Left lung (tissue), 10 donors: ENCODE data around the gene SMTNL1. TPM values are rescaled to one million over a fixed set of nuclear protein-coding genes. Genes with fewer than 3 reads are reported as not detected.

Source experiments
- ATAC-seq: fragments of 200-7000 bp; cut with Tn5 transposase; one replicate; pipeline ENCODE4 v1.9.1; 2020; ENCODE audit warnings: moderate library complexity
- DNase-seq, 4 donors: peaks; one replicate each; pipeline ENCODE4 v3.0.0-alpha.2; 2013 to 2020
- H3K27ac ChIP-seq, 2 donors: fragments of 200-600 bp; sonication (generic) in 1 of 2; one replicate each; pipeline versions ENCODE4 v1.5.0 to v1.8.0; 2020 to 2021
- H3K27me3 ChIP-seq, 2 donors: fragments of 200-600 bp; sonication (generic) in 1 of 2; one replicate each; pipeline versions ENCODE4 v1.5.0 to v1.8.0; 2020 to 2021
- H3K36me3 ChIP-seq, 2 donors: fragments of 200-600 bp; sonication (generic) in 1 of 2; one replicate each; pipeline versions ENCODE4 v1.5.0 to v1.8.0; 2020 to 2021
- H3K4me1 ChIP-seq, 2 donors: fragments of 200-600 bp; one replicate each; pipeline ENCODE4 v1.8.0; 2021
- H3K4me3 ChIP-seq, 2 donors: fragments of 200-600 bp; sonication (generic) in 1 of 2; one replicate each; pipeline versions ENCODE4 v1.5.0 to v1.8.0; 2020 to 2021; ENCODE audit warnings: mild to moderate bottlenecking in 1 of 2
- H3K9me3 ChIP-seq, 2 donors: fragments of 200-600 bp; sonication (generic) in 1 of 2; one replicate each; pipeline versions ENCODE4 v1.5.0 to v1.8.0; 2020 to 2021
- intact Hi-C, 2 donors: fragments of 100-400 bp; cut with DNase I; formaldehyde crosslinking; loops; one replicate each; pipeline versions ENCODE4 v1.11.2 to v1.14.2; 2022
- polyA plus RNA-seq, 6 donors: library from polyadenylated mRNA; unstranded; fragments of 120-200 nt; gene quantifications; one replicate each; pipeline ENCODE4 v1.2.1, GENCODE V29; 2013; ENCODE audit not compliant: insufficient read length in 6 of 6
- total RNA-seq, 2 donors: library from RNA; stranded (reverse); fragmentation: NEBNext Ultra II Directional; extraction: Animal tissue kit (Norgen Biotek cat#: 25700); gene quantifications; one replicate each; pipeline ENCODE4 v1.2.1, GENCODE V29; 2021
- TF ChIP-seq, protein P1 (sequence below), 2 donors: fragments of 200-600 bp; sonication (generic) in 1 of 2; IDR thresholded peaks; one replicate each; pipeline versions ENCODE4 v1.5.0 to v1.8.0; 2021; ENCODE audit warnings: antibody characterized with exemption in 2 of 2
- donor health status: DM: no; HTN: yes; CAD: no.
- donor health status: DM: no; HTN: no; CAD: no.

The SMTNL1 gene
- total and polyA plus RNA-seq, 8 donors: 0.13 to 0.80 (median 0.42) TPM; not detected in 2

DNA sequence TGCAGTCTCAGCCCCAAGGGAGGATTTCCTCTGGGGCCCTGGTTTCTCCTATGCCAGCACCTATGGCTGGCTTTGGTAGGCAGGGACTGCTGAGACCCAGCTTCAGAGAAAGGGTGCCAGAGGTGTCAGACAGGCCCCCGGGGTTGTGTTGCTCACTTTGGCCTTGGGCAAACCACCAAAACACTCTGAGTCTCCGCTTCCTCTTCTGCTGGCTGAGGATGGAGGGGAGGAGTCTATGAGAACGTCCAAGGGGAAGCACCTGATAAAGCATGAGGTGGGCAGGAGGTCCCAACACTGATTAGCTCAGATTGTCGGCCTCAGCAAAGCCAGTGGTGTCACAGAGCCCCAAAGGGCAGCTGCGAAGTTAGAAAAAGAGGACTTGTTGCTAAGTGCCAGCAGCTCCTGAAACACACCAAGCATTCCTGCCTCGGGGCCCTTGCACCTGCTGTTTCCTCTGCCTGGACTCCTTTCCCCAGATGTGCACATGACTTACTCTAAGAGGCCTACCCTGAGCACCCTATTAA, 10.5 kb downstream of the SMTNL1 start:
- Histone ChIP-seq H3K36me3 (peaks cover 0 to 71% of the 10 kb centered on the region in 2 donors), H3K27me3 (no peaks in the 10 kb centered on the region), H3K4me3 (no peak overlapping the region), H3K4me1 (peaks cover 0 to 5% of the 10 kb centered on the region in 2 donors), H3K9me3 (no peaks in the 10 kb centered on the region), H3K27ac (peak overlapping the region in 1 of 2 donors; percentile 13)
- ATAC-seq (peak; percentile 19), DNase-seq (no peak)
- TF ChIP-seq, protein P1, sequence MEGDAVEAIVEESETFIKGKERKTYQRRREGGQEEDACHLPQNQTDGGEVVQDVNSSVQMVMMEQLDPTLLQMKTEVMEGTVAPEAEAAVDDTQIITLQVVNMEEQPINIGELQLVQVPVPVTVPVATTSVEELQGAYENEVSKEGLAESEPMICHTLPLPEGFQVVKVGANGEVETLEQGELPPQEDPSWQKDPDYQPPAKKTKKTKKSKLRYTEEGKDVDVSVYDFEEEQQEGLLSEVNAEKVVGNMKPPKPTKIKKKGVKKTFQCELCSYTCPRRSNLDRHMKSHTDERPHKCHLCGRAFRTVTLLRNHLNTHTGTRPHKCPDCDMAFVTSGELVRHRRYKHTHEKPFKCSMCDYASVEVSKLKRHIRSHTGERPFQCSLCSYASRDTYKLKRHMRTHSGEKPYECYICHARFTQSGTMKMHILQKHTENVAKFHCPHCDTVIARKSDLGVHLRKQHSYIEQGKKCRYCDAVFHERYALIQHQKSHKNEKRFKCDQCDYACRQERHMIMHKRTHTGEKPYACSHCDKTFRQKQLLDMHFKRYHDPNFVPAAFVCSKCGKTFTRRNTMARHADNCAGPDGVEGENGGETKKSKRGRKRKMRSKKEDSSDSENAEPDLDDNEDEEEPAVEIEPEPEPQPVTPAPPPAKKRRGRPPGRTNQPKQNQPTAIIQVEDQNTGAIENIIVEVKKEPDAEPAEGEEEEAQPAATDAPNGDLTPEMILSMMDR (IDR thresholded peaks at IDR 0.05): no peak
- intact Hi-C loops: no loop called here

DNA sequence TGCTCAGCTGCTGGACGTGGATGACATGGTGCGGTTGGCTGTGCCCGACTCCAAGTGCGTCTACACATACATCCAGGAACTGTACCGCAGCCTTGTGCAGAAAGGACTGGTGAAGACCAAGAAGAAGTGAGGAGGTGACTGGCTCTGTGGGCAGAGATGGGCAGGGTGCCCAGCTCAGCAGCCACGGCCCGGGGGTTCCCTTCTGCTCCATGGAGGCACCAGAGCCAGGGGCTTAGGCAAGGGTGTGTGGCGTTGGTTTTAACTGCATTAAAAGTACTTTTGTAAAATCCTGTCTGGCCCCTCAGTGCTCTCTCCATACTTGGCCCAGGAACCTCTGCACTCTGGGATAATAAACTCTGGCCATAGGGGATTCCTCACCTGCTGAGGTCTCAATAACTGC, 12.6 kb downstream of the SMTNL1 start:
- Histone ChIP-seq H3K36me3 (peaks cover 0 to 92% of the 10 kb centered on the region in 2 donors), H3K27ac (no peak overlapping the region), H3K9me3 (no peaks in the 10 kb centered on the region), H3K4me3 (no peak overlapping the region), H3K4me1 (peaks cover 0 to 5% of the 10 kb centered on the region in 2 donors), H3K27me3 (no peaks in the 10 kb centered on the region)
- ATAC-seq (no peak), DNase-seq (no peak)
- TF ChIP-seq, protein P1 (IDR thresholded peaks at IDR 0.05): no peak
- intact Hi-C loops: no loop called here

DNA sequence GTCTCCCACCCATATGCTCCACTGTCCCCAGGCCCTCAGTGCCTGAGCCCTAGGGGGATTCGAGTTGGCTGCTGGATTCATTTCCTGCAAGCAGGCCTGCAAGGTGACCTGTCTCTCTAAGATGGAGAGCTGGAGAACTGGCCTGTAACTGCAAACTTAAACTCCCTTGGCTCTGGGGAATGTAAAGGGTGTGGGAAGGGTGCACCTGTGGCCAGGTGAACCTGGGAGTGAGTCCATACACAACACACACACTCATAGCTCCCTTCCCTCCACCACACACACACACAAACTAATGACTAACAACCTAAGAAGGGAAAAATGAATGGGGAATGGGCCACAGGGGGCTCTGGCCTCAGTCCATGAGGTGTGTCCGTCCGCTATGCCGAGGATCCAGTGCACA, 14.5 kb downstream of the SMTNL1 start:
- no peaks in the 10 kb centered on the region for H3K27me3 ChIP-seq
- TF ChIP-seq, protein P1 (IDR thresholded peaks at IDR 0.05): no peak
- no peak for DNase-seq
- H3K9me3 ChIP-seq: no peaks in the 10 kb centered on the region
- peaks cover 0 to 5% of the 10 kb centered on the region in 2 donors for H3K4me1 ChIP-seq
- no peak for ATAC-seq
- no peak overlapping the region for H3K4me3 ChIP-seq
- H3K36me3 ChIP-seq: peaks cover 0 to 100% of the 10 kb centered on the region in 2 donors
- intact Hi-C loops: no loop called here
- H3K27ac ChIP-seq: no peak overlapping the region

DNA sequence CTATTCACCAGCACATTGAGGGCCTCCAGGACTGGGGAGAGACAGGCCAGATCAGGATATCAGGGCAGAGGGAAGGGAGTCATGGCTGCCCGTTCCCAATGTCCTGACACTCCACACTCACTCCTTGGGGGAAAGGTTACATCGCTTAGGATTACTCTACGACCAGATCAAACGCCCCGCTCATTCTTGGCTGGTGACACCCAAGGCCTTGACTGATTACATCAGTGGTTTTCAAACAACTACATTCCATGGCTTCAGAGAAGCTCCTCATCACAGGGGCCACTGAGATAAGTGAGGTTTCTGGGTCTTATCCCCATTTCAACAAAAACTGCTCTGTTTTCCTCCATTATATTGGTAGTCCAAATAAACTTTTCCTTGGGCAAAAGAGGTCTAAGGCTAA, 15.1 kb downstream of the SMTNL1 start:
- Histone ChIP-seq H3K27ac (no peak overlapping the region), H3K4me1 (peaks cover 0 to 3% of the 10 kb centered on the region in 2 donors), H3K27me3 (no peaks in the 10 kb centered on the region), H3K36me3 (peaks cover 0 to 100% of the 10 kb centered on the region in 2 donors), H3K4me3 (no peak overlapping the region), H3K9me3 (no peaks in the 10 kb centered on the region)
- no peak for DNase-seq
- no peak for ATAC-seq
- intact Hi-C loops: no loop called here
- TF ChIP-seq, protein P1 (IDR thresholded peaks at IDR 0.05): no peak

DNA sequence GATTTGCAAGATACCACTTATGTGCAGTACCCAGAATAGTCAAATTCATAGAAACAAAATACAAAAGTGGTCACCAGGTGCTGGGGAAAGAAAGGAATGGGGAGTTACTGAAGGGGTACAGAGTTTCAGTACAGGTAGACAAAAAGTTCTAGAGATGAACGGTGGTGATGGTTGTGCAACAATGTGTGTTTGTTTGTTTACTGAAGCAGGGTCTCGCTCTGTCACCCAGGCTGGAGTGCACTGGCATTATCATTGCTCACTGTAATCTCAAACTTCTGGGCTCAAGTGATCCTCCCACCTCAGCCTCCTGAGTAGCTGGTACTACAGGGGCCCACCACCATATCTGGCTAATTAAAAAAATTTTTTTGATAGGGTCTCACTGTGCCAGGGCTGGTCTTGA, 18.0 kb downstream of the SMTNL1 start:
- H3K27ac ChIP-seq: no peak overlapping the region
- no peak overlapping the region for H3K4me3 ChIP-seq
- H3K36me3 ChIP-seq: peaks cover 0 to 100% of the 10 kb centered on the region in 2 donors
- no peaks in the 10 kb centered on the region for H3K4me1 ChIP-seq
- H3K27me3 ChIP-seq: no peaks in the 10 kb centered on the region
- no peak for DNase-seq
- no peak for ATAC-seq
- TF ChIP-seq, protein P1 (IDR thresholded peaks at IDR 0.05): no peak
- H3K9me3 ChIP-seq: no peaks in the 10 kb centered on the region
- intact Hi-C loops: no loop called here
